GM12872 (cell line): ENCODE data around the gene TNFRSF19.

Source experiments
- TF ChIP-seq, protein P1 (sequence below): IDR thresholded peaks from 3 replicates; pipeline ENCODE4 v1.5.1; 2011; ENCODE audit warnings: low read depth, mild to moderate bottlenecking, low read length, moderate library complexity; ENCODE audit not compliant: insufficient read depth

The TNFRSF19 gene

DNA sequence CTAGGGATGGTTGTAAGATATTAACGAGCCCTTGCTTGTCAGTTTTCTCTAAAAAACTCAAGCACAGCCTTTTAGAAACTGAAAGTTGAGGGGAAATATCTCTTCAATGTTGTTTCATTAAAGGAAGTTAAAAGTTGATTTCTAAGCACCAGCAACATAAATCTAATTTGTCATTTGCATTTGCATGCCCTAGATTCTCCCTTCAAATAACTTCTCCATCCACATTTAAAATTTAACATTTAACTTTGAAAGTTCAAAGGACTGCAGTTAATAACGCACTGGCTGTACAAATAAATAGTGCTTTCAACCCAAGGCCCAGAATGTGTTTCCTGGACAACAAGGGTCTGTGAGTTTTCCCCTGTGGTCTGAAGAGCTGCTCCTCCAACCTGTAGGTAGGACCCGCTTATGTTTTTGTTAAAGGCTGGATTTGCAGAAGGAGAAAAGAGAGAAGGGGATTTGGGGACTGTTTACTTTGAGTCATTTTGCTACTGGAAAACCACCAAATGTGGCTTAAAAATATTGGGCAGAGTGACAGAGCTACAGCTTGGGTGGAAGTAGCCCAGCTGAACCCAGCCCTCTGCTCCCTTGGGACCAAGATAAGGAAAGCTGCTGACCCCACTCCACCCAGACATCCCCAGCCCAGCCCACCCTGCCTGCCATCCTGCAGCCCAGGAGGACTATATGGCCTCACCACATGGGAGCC lies 39.8 kb downstream of the TNFRSF19 start:
- TF ChIP-seq, protein P1, sequence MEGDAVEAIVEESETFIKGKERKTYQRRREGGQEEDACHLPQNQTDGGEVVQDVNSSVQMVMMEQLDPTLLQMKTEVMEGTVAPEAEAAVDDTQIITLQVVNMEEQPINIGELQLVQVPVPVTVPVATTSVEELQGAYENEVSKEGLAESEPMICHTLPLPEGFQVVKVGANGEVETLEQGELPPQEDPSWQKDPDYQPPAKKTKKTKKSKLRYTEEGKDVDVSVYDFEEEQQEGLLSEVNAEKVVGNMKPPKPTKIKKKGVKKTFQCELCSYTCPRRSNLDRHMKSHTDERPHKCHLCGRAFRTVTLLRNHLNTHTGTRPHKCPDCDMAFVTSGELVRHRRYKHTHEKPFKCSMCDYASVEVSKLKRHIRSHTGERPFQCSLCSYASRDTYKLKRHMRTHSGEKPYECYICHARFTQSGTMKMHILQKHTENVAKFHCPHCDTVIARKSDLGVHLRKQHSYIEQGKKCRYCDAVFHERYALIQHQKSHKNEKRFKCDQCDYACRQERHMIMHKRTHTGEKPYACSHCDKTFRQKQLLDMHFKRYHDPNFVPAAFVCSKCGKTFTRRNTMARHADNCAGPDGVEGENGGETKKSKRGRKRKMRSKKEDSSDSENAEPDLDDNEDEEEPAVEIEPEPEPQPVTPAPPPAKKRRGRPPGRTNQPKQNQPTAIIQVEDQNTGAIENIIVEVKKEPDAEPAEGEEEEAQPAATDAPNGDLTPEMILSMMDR: no peak

DNA sequence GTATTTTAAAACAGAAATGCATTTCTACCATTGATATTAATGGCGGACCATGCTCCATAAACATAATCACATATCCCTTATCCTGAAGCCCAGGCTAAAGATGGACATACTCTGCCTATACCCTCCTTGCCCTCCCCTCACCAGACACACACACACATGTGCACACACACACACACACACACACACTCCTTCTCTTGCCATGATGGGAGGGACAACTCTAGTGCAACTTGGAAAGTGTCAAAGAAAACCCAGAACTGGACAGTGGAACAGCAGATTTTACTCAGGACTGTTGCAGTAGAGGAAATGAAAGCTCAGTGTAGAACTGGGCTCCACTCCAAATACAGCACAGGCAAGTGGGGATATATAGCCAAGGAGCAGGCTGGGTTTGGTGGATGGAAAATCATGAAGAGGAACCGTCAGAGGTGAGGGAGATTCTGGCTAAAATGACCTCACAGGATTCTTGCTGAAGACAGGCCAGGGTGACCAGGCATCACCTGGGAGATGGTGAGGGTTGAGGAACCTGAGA lies 40.8 kb downstream of the TNFRSF19 start:
- TF ChIP-seq, protein P1: no peak

DNA sequence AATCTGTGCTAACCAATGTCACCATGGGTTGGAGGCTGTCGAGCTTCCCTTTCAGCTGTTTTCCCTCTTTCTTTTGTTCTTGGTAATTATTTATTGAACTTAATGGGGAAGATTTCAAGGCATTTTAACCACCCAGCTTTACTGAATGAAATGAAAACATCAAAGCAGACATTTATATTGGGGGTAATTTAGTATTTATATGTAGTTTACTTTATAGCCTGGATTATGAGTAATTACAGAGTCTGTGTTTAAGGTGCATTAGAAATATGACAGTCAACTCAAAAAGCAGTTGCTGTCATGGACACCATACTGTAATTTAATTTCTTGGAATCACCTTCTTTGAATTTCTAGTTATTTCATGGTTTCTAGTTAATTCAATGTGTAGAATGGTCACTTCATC lies 42.0 kb downstream of the TNFRSF19 start:
- TF ChIP-seq, protein P1: no peak

DNA sequence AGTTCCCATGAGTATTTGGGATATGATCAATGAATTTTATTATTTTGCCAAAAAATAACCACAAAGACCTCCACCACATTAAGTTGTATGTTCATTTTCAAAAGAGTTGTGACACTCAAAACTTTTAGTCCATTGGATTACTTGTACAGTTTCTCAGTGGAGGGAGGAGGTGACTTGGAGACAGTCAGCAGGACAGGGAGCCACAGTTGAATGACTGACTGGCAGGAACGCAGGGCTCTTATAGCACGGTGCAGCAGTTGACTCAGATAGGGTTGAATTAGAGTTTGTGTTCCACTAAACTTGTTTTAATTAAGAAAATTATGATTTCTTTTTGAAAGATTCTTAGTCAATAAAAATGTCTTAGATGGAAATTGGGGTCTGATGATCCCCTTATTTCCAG lies 42.5 kb downstream of the TNFRSF19 start:
- TF ChIP-seq, protein P1: no peak

DNA sequence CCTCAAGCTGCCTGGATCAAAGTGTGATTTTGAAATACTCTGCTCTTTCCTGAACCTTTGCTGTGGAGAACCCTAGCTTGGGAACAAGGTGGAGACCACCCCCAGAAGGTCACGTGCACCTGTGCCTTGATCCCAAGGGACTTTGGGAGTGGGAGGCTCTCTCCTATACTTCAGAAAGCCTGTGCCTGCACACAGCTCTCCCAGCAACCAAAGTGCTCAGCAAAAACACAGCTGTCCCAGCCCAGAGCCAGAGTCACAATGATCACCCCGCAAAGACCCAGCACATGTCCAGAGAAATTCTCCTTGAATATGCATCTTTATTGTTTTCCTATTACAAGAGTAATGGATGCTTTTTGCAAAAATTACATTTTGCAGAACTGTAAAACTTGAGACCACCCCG lies 43.4 kb downstream of the TNFRSF19 start:
- TF ChIP-seq, protein P1: no peak

DNA sequence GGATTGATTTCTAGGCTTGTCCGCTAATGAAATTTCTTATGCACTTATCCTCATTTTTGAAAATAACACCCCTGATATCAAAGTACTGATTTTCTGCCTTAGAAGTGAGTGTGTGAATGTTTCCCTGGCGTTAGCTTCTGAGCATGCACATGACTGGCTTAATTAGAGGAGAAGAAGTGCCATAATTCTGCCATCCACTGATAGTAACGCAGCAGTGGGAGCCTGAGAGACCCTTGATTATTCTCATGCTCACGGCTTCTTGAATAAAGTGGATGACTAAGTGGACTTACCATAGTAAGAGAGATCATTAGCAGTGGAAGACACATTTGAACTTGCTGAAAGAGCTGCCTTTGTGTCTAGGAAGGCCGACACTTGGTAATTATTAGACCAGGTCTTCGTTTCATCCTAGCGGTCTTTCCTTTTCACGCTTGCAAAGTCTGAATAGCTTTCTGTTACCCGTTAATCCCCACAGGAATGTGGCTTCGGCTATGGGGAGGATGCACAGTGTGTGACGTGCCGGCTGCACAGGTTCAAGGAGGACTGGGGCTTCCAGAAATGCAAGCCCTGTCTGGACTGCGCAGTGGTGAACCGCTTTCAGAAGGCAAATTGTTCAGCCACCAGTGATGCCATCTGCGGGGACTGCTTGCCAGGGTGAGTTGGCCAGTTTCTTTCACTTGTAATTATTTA lies 45.3 kb downstream of the TNFRSF19 start:
- TF ChIP-seq, protein P1: no peak

DNA sequence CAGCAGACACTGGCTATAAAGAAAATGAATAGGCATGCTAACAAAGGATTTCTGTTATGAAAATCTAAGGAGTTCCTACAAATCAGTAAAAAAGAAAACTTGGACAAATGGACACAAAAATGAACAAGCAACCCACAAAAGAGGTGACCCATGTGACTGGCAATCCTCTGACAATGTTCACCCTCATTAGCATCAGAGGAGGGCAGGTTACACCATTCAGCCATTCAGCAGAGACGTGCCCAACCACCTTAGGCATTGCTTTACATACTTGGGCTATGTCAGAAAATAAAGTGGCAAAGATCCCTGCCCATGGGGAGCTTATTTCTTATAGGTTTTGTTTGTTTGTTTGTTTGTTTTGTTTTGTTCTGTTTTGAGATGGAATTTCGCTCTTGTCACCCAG lies 46.0 kb downstream of the TNFRSF19 start:
- TF ChIP-seq, protein P1: no peak
